GM18951 (cell line): ENCODE data around the gene ZNF511.

Source experiments
- POLR2A ChIP-seq: IDR thresholded peaks from 4 replicates; pipeline ENCODE4 v1.6.1; 2011; ENCODE audit warnings: mild to moderate bottlenecking; ENCODE audit not compliant: insufficient read length, insufficient read depth; ENCODE audit errors: extremely low read depth
- in situ Hi-C: fragments of 300-500 bp; cut with MboI; formaldehyde crosslinking; loops from one replicate; pipeline ENCODE4 v1.12.0; 2022; ENCODE audit warnings: low sequenced_read_pairs, mixed read lengths, inconsistent platforms; ENCODE audit not compliant: unreplicated experiment

Gene ZNF511

GRCh38 chr10:133357285-133358161 is 48.8 kb downstream of the ZNF511 start, which contains the start of gene FUOM:
FUOM (minus strand) TSS chr10:133358019; CDS start chr10:133358007, 12 bp downstream.
- in situ Hi-C loops = no loop called here
- TF ChIP-seq POLR2A = peak; percentile 71

GRCh38 chr10:133358162-133358924 is 49.6 kb downstream of the ZNF511 start:
- TF ChIP-seq POLR2A = no peak
- in situ Hi-C loops = no loop called here

GRCh38 chr10:133358925-133359310 is 50.2 kb downstream of the ZNF511 start:
- in situ Hi-C loops = no loop called here

GRCh38 chr10:133359554-133359971 is 50.8 kb downstream of the ZNF511 start:
- in situ Hi-C loops = no loop called here
- TF ChIP-seq POLR2A = no peak

More at GRCh38 chr10:133358925-133359310, 50.2 kb downstream of the ZNF511 start:
- TF ChIP-seq POLR2A = no peak

GRCh38 chr10:133359972-133360610 is 51.4 kb downstream of the ZNF511 start:
- no peak for TF ChIP-seq POLR2A
- in situ Hi-C loops = no loop called here

DNA sequence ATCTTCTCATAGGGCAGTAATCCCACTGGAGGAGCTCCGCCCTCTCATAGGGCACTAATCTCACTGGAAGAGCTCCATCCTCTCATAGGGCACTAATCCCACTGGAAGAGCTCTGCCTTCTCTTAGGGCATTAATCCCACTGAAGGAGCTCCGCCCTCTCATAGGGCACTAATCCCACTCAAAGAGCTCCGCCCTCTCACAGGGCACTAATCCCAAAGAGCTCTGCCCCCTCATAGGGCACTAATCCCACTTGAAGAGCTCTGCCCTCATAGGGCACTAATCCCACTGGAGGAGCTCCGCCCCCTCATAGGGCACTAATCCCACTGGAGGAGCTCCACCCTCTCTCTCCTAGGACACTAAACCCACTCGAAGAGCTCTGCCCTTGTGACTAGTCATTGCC is 52.5 kb downstream of the ZNF511 start:
- in situ Hi-C loops = no loop called here
- TF ChIP-seq POLR2A = no peak

GRCh38 chr10:133361773-133362441 is 53.2 kb downstream of the ZNF511 start:
- no peak for TF ChIP-seq POLR2A
- in situ Hi-C loops = no loop called here
